NCI-H748 treated with DMSO at 0.1 percent for 48 hours (cell line): Measurements from ENCODE around the gene R3HDM1.
"Not testable (repeated sequence)": the region's sequence is repeated elsewhere in the genome, so short reads cannot be mapped to it uniquely, and the experiment has no call there.

Experiments used
- DNase-seq: peaks from one replicate; lab custom pipeline; 2025; lab: John Stamatoyannopoulos, UW

Gene R3HDM1

GRCh38 chr2:135641156-135642068 lies 110.1 kb downstream of the R3HDM1 start:
- no peak for DNase-seq

DNA sequence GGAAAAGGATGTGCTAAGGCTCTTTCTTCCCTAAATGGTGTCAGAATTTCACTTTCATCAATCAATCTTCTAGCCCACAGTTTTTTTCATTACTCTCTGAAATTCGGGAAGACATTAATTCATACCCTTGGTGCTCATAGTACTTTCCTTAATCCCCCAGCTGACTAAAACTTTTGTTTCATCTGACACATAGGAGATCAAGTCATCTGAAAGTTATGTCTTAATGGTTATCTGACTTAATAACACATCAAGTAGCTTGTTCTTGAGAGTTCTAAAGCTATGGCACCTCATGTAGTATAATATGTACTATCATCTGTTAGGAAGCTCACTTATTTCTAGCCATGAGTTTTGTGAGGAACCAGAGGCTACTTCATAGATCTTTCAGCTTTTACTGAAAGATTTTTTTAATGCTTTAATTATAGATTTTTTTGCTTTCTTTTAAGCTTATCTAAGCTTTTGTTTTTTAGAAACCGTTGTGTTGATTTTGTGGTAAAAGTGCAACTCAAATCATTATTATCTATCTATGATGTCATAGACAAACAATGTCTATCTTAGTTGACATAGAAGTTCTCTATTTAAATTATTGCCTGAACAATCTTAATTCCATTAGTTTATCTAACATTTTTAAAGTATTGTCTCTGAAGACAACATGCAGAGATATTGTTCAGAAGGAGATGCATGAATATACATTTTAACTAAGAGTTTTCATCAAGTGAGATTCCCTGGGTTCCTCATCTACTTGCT lies 116.7 kb downstream of the R3HDM1 start:
- DNase-seq: no peak

DNA sequence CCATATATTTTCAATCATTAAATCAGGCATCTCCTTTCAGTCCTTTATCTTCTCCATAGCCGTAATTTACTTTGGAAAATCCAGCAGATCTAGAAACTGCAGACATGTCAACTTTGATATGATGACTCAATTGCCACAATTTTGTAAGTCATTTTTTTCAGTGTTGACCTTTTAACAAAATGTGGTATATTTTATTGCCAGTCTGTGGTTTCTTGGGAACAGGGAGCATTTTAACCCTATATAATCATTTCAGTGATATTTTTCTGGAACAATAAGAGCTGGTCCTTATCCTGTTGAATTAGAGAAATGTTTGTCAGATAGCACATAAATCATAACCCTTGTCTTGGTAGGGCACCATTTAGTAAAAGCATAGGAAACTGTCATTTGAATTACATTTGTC lies 119.4 kb downstream of the R3HDM1 start:
- DNase-seq: no peak

GRCh38 chr2:135651717-135652116 lies 120.4 kb downstream of the R3HDM1 start:
- no peak for DNase-seq

DNA sequence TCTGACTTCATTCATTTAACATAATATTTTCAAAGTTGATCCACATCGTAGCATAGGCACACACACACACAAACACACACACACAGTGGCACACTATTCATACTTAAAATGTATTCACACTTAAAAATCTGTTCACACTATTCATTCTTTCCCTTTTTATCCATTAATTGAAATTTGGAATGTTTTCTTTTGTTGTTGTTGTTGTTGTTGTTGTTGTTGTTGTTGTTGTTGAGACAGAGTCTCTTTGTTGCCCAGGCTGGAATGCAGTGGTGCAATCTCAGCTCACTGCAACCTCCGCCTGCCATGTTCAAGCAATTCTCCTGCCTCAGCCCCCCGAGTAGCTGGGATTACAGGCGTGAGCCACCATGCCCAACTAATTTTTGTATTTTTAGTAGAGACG lies 123.0 kb downstream of the R3HDM1 start:
- not testable (repeated sequence) for DNase-seq

DNA sequence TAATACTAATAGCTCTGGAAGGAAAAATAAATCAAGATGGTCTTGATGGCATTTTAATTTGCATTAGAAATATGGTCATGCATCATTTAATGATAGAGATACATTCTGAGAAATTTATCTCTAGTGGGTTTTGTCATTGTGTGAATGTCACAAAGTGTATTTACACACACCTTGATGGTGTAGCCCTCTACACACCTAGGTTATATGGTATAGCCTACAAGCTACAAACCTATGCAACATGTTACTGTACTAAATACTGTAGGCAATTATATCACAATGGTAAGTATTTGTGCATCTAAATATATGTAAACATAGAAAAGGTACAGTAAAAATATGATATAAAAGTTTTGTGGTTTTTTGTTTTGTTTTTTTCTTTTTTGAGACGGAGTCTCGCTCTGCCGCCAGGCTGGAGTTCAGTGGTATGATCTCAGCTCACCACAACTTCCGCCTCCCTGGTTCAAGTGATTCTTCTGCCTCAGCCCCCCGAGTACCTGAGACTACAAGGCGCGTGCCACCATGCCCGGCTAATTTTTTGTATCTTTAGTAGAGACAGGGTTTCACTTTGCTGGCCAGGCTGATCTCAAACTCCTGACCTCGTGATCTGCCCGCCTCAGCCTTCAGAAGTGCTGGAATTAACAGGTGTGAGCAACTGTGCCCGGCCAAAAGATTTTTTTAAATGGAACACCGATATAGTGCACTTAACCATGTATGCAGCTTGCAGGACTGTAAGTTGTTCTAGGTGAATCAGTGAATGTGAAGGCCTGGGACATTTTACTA lies 126.7 kb downstream of the R3HDM1 start:
- no peak for DNase-seq

DNA sequence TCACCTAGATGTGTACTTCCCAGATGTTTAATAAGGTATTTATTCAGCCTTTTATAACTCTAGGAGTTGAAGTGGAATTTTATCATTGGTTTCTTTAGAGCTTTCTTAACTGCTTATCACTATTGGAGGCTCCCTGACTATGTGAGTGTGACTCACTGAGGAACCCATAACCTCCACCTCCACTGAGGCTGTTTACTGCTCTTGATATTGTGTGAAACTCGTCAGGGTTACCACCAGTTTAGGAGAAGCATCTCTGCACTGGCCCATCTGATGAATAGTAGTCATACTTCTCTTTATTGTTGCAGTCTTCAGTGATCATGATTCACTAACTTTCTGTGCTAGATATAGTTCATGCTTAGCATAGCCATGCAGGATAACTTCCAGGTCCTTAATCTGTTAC lies 130.8 kb downstream of the R3HDM1 start:
- no peak for DNase-seq

GRCh38 chr2:135663148-135663700 lies 131.9 kb downstream of the R3HDM1 start:
- DNase-seq: no peak

- no peak for DNase-seq
Measured at GRCh38 chr2:135664623-135665068, 133.4 kb downstream of the R3HDM1 start.

GRCh38 chr2:135667045-135667444 lies 135.8 kb downstream of the R3HDM1 start:
- no peak for DNase-seq

- no peak for DNase-seq
Measured at GRCh38 chr2:135674453-135674852, 143.2 kb downstream of the R3HDM1 start.

DNA sequence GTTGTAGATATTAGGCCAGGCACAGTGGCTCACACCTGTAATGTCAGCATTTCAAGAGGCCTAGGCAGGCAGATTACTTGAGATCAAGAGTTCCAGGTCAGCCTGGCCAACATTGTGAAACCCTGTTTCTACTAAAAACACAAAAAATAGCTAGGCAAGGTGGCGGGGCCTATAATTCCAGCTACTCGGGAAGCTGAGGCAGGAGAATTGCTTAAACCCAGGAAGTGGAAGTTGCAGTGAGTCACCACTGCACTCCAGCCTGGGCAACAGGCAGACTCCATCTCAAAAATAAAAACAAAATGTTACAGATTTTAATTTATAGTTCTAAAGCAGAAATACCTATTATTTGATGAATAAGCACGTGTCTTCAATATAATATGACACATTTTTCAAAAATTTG lies 144.7 kb downstream of the R3HDM1 start:
- no peak for DNase-seq

DNA sequence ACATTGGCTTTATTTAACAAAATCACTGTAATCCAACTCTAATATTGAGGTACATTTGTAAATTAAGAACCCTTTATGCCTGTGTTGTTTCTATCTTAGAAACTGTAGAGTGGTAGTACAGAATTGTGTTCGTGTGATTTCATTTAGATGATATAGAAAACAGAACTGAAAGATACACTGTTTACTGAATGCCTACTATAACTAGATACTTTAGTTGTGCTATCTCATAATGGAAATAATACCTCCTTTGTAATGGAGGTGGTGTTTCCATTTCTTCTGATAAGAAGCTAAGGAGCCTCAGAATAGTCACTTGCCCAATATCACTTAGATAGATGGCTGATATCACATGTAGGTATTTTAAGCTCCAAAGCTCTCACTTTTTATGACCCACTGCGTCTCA lies 147.8 kb downstream of the R3HDM1 start:
- DNase-seq: no peak

DNA sequence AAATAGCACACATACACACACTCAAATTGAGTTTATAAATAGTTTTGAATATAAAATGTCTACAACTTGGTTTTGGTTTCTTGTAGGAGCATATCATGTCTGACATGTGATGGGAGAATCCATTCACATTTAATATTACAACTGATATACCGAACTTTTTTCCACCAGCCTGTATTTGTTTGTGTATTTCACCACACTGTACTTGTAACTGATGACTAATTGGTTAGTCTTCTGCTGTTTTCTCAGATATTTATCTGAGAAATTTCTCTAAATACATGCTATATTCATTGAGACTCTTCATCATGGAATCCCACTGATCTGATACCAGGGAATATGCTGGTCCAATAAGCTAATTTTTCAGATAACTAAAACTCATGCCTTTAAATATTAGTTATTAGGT lies 154.1 kb downstream of the R3HDM1 start:
- DNase-seq: no peak

DNA sequence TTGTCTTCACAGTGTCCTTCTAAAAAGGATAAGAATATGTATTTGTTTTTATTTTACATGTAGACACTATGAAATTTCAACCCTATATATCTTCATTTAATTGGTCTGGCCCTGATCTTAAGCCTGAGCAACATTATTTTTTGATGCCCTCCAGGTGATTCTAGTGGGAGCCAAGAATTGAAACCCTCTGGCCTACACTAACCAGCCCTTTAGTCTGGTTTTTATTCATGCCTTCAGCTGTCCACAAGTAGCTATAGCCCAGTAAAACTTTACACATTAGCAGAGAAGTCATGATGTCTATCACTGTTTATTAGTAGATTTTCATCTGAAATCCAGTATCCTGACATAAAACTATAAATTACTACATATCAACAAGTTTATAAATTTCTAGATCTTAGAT lies 157.7 kb downstream of the R3HDM1 start:
- no peak for DNase-seq

DNA sequence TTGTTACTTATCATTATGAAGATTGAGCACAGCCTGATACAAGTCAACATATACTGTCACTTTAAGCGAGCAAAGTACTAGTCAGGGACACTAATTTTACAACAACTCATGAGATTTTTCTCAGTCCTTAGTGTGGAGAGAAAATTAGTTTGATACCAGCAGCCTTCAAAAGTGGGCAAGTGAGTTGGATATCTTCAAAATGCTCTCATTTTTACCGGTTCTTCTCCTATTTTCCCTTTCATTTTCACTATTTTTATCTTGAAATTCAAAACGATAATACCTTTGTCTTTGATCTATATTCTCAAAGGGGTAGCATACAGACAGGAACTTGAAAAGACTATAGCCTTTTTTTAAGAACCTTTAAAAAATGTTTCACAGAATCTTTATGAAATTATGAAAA lies 158.4 kb downstream of the R3HDM1 start:
- DNase-seq: no peak

GRCh38 chr2:135694711-135695110 lies 163.4 kb downstream of the R3HDM1 start:
- DNase-seq: no peak

DNA sequence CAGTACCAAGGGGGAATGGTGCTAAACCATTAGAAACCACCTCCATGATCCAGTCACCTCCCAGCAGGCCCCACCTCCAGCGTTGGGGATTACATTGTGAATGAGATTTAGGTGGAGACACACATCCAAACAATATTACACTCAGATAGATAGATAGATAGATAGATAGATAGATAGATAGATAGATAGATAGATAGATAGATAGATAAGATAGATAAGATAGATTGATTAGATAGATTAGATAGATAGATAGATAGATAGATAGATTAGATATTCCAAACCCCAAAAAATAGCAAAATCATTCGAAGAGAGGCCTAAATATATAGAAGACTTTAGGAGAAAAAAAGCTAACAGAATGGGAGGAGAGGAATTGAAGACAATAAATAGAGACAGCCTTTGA lies 167.6 kb downstream of the R3HDM1 start:
- no peak for DNase-seq

- no peak for DNase-seq
Measured at GRCh38 chr2:135701442-135701841, 170.2 kb downstream of the R3HDM1 start.

DNA sequence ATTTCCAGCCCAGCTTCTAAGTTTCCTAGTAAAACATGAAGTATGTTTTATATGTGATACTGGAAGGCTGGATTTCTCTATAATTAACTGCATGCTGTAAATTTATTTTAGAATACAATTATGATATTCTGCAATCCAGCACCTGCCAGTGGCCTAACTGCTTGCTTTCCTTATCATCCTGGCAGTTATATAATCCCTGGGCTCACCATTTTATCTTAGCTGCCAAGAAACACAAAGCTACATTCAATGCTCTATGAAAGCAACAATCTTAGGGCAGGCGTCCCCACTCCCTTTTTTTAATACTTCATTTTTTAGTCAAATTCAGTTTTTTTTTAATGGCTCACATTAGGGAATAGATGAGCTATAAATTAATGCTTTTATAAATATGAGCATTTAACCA lies 172.0 kb downstream of the R3HDM1 start:
- DNase-seq: no peak

- not testable (repeated sequence) for DNase-seq
Measured at GRCh38 chr2:135704075-135704474, 172.8 kb downstream of the R3HDM1 start.

- no peak for DNase-seq
Measured at GRCh38 chr2:135708159-135708558, 176.9 kb downstream of the R3HDM1 start.
